ENCODE results near the gene EXT2.

The EXT2 gene

GRCh38 chr11:44108260-44108659, 12.8 kb downstream of the EXT2 start:
- no peak for TF ChIP-seq CTCF (IDR thresholded peaks at IDR 0.05; ENCODE audit: borderline replicate concordance, control extremely low read depth, extremely low read depth, insufficient read depth, missing control alignments)
- DNase-seq (ENCODE audit: low spot score): no peak
- in situ Hi-C loops (cut with MboI; ENCODE audit: low sequenced_read_pairs, unreplicated experiment): loop anchor here (10.0 kb wide), 1 partner anchor 177 kb away; no protein-coding TSS in a partner anchor

GRCh38 chr11:44110231-44110679, 14.8 kb downstream of the EXT2 start:
- peak; percentile 62 for TF ChIP-seq CTCF (IDR thresholded peaks at IDR 0.05; ENCODE audit: borderline replicate concordance, control extremely low read depth, extremely low read depth, insufficient read depth, missing control alignments)
- DNase-seq (ENCODE audit: low spot score): peak; percentile 57
- in situ Hi-C loops (cut with MboI; ENCODE audit: low sequenced_read_pairs, unreplicated experiment): no loop called here

- DNase-seq (ENCODE audit: low spot score): no peak
- TF ChIP-seq CTCF (IDR thresholded peaks at IDR 0.05; ENCODE audit: borderline replicate concordance, control extremely low read depth, extremely low read depth, insufficient read depth, missing control alignments): no peak
- in situ Hi-C loops (cut with MboI; ENCODE audit: low sequenced_read_pairs, unreplicated experiment): no loop called here
Measured at GRCh38 chr11:44112091-44112821, 16.8 kb downstream of the EXT2 start.

- no peak for TF ChIP-seq CTCF (IDR thresholded peaks at IDR 0.05; ENCODE audit: borderline replicate concordance, control extremely low read depth, extremely low read depth, insufficient read depth, missing control alignments)
- DNase-seq (ENCODE audit: low spot score): no peak
- in situ Hi-C loops (cut with MboI; ENCODE audit: low sequenced_read_pairs, unreplicated experiment): no loop called here
Measured at GRCh38 chr11:44113018-44113417, 17.5 kb downstream of the EXT2 start.

GRCh38 chr11:44113572-44113971, 18.1 kb downstream of the EXT2 start:
- TF ChIP-seq CTCF (IDR thresholded peaks at IDR 0.05; ENCODE audit: borderline replicate concordance, control extremely low read depth, extremely low read depth, insufficient read depth, missing control alignments): no peak
- DNase-seq (ENCODE audit: low spot score): no peak
- in situ Hi-C loops (cut with MboI; ENCODE audit: low sequenced_read_pairs, unreplicated experiment): no loop called here

- in situ Hi-C loops (cut with MboI; ENCODE audit: low sequenced_read_pairs, unreplicated experiment): no loop called here
- TF ChIP-seq CTCF (IDR thresholded peaks at IDR 0.05; ENCODE audit: borderline replicate concordance, control extremely low read depth, extremely low read depth, insufficient read depth, missing control alignments): no peak
- no peak for DNase-seq (ENCODE audit: low spot score)
Measured at GRCh38 chr11:44116234-44116830, 20.9 kb downstream of the EXT2 start.

Data from GM13976 (cell line).